ENCODE data around the gene VAT1L.

Gene VAT1L

DNA sequence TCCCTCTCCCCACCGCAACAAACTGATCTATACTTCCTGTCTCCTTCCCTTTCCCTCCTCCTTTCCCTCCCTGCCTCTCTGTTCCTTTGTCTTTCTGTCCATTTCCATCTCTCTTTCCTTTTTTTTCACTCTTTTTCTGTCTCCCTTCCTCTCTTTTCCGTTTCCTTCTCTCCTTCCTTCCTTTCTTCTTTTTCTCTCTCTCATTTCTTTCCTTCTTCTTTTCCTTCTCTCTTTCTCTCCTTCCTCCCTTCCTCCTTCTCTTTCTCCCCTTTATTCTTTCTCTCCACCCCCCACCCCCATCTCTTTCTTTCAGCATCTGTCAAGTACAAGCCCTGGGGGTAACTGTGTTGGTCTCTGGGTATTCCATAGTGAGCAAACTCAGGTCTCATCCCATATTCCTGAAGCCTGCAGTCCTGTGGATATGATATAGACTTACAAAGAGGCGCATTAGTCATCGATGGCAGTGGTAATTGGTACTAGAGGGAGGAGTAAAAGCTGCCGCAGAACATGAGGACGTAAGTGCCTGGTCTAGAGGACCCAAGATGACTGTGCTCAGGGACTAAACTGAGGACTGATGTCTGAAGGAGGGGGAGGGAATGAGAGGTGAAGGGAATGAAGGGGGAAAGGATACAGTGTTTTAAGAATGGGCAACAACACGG lies 50.4 kb downstream of the VAT1L start:
- TF ChIP-seq, protein P1, sequence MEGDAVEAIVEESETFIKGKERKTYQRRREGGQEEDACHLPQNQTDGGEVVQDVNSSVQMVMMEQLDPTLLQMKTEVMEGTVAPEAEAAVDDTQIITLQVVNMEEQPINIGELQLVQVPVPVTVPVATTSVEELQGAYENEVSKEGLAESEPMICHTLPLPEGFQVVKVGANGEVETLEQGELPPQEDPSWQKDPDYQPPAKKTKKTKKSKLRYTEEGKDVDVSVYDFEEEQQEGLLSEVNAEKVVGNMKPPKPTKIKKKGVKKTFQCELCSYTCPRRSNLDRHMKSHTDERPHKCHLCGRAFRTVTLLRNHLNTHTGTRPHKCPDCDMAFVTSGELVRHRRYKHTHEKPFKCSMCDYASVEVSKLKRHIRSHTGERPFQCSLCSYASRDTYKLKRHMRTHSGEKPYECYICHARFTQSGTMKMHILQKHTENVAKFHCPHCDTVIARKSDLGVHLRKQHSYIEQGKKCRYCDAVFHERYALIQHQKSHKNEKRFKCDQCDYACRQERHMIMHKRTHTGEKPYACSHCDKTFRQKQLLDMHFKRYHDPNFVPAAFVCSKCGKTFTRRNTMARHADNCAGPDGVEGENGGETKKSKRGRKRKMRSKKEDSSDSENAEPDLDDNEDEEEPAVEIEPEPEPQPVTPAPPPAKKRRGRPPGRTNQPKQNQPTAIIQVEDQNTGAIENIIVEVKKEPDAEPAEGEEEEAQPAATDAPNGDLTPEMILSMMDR (IDR thresholded peaks at IDR 0.05): no peak

DNA sequence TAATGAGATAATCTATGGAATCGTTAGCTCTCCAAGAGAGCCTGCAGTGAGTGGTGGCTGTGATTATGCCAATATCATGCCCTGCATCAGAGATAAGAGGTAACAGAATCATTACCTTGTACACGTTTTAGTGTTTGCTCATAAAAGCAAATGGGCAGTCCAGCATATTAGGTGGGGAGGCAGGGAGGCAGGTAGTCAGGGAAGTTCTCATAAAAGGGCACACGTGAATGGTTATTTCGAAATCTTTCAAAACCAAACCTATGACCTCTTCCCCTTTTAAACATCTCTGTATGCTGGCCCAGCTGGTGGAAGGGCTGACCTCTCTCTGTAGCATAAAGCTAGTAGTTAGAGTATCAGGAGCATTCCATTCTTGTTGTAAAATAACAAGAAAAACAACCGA lies 51.7 kb downstream of the VAT1L start:
- TF ChIP-seq, protein P1 (IDR thresholded peaks at IDR 0.05): no peak

DNA sequence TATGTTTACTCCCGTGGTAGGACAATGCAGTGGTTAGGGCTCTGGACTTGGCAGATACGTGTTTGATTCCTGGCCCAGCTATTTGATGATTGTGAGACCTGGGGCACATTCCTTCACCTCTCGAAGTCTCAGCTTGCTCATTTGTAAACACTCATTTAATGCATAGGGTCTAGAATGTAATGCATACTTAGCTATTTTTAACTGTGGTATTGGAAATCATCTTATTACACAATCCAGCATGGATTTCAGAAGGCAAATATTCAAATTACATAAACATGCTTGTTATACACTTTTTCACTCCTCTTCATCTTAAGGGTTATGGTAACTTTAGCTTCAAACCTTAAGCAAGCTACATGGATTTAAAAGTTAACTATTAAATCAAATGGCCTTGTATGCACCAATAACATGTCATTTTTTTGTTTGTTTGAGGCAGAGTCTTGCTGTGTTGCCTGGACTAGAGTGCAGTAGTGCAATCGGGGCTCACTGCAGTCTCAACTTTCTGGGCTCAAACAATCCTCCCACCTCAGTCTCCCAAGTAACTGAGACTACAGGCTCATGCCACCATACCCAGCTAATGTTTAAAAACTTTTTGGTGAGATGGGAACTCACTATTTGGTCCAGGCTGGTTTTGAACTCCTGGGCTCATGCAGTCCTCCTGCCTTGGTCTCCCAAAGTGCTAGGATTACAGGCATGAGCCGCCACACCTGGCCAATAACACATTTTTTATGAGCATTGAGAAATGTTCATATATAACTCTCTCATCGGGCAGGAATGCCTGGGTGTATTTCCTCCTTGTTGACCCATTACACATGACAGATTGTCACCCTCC lies 52.5 kb downstream of the VAT1L start:
- TF ChIP-seq, protein P1 (IDR thresholded peaks at IDR 0.05): no peak

DNA sequence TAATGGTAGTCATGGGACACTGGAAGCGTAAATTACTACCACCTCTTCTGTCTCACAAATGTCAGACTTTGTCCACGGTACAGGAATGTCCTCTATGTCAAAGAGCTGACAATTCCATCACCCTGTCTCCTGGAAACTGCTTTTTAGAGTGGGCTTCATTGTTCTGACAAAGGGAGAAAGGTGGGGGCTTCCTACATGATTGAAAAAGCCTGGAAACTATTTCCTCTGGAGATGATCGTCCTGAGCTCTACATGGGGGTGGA lies 53.1 kb downstream of the VAT1L start:
- TF ChIP-seq, protein P1 (IDR thresholded peaks at IDR 0.05): no peak

DNA sequence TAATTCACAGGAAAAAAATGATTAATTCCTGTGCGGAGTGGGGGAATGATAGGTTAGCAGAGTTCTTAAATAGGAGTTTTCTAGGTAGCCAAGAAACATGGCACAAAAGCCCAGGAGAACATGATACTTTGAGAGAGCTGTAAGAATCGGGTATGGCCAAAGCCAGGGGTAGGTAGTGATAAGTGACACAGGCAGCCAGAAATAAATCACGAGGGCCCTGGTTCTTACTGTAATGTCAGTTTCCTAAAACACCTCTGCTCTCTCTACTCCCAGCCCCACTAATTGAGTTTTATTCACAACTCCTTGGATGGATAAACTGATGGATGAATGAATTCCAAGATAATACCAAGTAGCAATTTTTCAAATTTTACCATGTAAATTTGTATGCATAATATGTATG lies 54.1 kb downstream of the VAT1L start:
- TF ChIP-seq, protein P1 (IDR thresholded peaks at IDR 0.05): no peak

DNA sequence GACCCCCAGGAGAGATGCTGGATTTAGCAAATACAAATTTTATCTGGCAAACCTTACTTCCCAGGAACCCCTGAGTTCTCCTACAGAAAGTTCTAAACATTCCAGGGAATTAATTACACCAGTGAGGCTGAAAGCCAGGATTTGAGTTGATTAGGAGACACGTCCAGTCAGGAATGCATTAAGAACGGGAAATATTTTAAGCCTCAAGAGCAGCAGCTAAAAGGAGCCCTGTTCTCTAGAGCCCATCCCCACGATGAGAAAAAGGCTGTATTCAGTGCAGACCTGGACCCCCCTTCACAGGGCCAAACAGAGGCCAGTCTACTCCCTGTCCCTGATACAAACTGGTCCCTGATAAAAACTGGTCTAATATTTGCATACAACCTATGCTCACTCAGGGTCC lies 55.0 kb downstream of the VAT1L start:
- TF ChIP-seq, protein P1 (IDR thresholded peaks at IDR 0.05): no peak

DNA sequence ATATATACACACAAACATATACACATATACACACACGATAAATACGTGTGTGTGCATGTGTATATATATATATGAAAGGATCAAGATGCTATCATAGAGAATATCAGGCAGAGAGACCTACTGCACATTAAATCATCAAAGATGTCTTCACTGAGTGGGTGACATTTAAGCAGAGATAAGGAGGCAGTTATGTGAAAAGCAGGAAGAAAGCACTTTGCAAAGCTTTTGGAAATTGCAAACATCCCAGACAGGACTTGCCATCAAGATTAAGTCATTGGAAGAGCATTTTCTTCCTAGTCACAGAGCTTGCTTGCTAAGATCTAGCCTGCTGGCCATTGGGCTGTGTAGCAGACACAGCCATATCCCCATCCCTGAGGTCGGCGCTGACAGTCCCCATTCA lies 56.4 kb downstream of the VAT1L start:
- TF ChIP-seq, protein P1 (IDR thresholded peaks at IDR 0.05): no peak
